T-helper 1 cell treated with Interleukin-12 subunit alpha and Interleukin-12 subunit beta and Interleukin-4 antibody, amounts not matched to agents 30 ng/mL and 1 ng/mL, for 36 hours (primary cell): ENCODE data around the gene PGF. TPM values are rescaled to one million over a fixed set of nuclear protein-coding genes. Genes with fewer than 3 reads are reported as not detected.
"Not testable (repeated sequence)": the region's sequence is repeated elsewhere in the genome, so short reads cannot be mapped to it uniquely, and the experiment has no call there.

Experiments
- intact Hi-C: fragments of 100-400 bp; cut with micrococcal nuclease; formaldehyde crosslinking; loops from one replicate; pipeline ENCODE4 v1.15.1; 2024
- total RNA-seq: library from RNA; stranded (reverse); gene quantifications from 2 replicates; pipeline ENCODE4 v1.2.3, GENCODE V29; 2022

PGF gene
- 0.20 and 0.29 TPM in 2 replicates for total RNA-seq

GRCh38 chr14:74955229-74956026, at the start of gene PGF:
PGF (minus strand) TSS chr14:74955597; CDS start chr14:74955242, 355 bp downstream.
- intact Hi-C loops: no loop called here

DNA sequence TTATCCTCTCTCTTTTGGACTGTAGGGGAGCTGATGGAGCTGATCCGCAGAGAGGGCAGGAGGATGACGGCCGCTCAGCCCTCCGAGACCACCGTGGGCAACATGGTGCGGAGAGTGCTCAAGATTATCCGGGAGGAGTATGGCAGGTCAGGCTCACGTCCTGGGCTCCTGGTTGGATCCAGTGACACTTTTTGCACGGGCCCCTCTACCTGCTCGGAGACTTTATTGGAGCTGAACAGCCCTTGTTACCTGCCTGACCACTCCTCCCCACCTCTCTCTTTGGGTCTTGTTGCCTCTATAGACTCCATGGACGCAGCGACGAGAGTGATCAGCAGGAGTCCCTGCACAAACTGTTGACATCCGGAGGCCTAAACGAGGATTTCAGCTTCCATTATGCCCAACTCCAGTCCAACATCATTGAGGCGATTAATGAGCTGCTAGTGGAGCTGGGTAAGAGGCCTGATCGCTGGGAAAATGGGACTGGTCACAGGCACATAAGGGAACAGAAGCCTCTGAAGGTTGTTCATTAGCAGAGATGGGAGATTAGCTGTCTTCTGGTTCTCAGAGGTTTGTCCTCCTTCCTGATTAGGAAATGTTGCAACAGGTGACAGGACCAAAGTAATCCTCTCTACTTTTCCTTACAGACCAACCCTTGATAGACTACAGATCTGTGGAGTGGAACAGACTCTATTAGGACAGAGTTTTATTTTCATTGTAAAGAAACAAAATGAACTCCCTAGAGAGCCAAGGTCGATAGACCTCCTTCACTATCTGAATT, 48.0 kb upstream of the PGF start:
- intact Hi-C loops: loop anchor here (1.0 to 5.0 kb wide), 5 partner anchors 57 to 919 kb away; partner anchors contain the start of genes ALDH6A1, ERG28, FOS and LIN52

GRCh38 chr14:75002392-75003249, 47.2 kb upstream of the PGF start, which contains the start of gene EIF2B2:
EIF2B2 (plus strand) TSS chr14:75002921; CDS start chr14:75002991, 70 bp downstream.
- intact Hi-C loops: loop anchor here (1.0 to 5.0 kb wide), 20 partner anchors 49 to 918 kb away; partner anchors contain the start of genes ACYP1, ALDH6A1, AREL1 and BATF

GRCh38 chr14:75001899-75002298, 46.5 kb upstream of the PGF start:
- intact Hi-C loops: loop anchor here (1.0 to 5.0 kb wide), 19 partner anchors 49 to 917 kb away; partner anchors contain the start of genes ACYP1, ALDH6A1, AREL1 and BATF

DNA sequence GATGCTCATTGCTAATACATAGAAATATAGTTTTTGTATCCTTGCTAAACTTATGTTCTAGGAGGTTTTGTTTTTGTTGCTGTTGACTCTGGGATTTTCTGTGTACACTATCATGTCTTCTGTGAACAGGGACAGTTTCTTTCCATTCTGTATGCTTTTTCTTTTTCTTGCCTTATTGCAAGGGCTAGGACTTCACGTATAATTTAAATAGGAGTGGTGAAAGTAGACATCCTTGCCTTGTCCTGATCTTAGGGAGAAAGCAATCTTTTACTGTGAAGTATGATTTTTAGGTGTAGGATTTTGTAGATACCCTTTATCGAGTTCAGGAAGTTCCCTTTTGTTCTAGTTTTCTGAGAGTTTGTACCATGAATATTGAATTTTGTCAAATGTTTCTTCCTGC, 45.9 kb upstream of the PGF start:
- intact Hi-C loops: loop anchor here (5.0 kb wide), 2 partner anchors 276 to 661 kb away; partner anchors contain the start of genes ERG28, FOS and TTLL5

- intact Hi-C loops: not testable (repeated sequence)
Measured at GRCh38 chr14:74995781-74996180, 40.4 kb upstream of the PGF start.

GRCh38 chr14:74994182-74994581, 38.8 kb upstream of the PGF start:
- intact Hi-C loops: not testable (repeated sequence)

DNA sequence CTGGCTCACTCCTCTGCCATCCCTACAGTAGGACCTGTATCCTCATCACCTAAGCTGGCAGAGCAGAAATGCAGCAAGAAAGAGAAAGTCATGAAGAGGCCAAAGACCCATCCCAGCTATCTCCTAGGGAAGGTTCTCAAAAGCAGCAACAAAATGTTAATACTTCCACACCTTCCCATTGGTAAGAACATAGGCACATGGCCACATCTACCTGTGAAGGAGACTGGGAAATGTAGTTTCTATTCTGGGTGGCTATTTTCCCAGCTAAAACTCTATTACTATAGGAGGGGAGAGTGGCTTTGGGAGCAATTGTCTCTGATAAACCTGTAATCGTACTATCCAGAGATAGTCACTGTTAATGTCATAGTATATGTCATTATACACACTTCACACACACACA, 33.6 kb upstream of the PGF start:
- intact Hi-C loops: no loop called here

DNA sequence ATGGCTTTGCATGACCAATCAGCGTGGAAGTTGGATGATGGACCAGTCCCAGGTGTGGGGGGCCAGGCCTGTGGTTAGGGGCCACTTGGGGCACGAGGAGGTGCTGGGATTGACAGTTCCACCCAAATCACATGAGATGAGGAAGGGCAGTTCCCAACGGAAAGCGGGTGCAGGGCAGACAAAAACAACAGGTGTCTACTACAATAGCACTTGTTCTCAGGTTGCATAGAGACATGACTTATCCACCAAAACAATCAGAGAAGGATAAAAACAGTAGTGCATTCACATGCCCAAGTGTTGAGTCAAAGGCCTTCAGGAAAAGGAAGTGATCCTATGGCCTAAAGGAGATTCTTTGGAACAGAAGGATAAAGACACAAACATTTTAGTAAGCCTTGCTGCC, 32.7 kb upstream of the PGF start:
- intact Hi-C loops: no loop called here

GRCh38 chr14:74985806-74986205, 30.4 kb upstream of the PGF start:
- intact Hi-C loops: no loop called here

- intact Hi-C loops: no loop called here
Measured at GRCh38 chr14:74985028-74985310, 29.6 kb upstream of the PGF start.

DNA sequence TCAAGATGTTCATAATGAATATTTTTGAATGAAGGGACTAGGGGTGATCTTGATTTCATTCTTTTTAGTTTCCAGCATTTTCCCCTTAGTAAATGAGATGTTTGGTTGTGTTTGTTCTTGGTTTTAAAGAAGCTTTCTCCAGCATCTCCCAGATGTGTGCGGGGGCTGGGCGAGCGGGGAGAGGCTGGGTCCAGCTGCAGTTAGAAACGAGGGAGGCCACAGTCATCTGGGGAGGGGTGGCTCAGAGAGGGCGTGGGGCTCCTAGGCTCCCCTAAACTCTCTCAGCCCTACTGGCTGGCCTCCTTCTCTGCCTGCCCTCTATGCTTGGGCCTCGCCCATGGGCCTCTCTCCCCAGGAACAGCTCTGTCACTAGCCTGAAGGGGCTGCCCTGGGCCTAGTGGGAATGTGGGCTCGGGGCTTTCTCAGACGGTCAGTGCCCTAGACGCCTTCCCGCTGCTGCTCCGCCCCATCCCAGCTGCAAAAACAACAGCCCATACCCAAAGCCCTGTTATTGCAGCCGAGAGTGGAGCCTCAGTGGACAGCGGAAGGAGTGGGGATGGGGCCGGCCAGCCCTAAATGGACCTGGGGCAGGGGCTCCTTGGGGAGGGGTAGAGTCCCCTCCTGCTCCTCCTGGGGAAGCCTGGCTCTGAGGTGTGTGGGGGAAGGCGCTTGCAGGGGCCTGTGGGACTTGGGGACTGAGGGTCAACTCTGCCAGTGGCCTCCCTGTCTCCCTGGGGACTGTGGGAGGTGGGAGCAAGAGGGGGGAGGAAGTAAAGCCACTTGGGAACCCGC, 29.0 kb upstream of the PGF start:
- intact Hi-C loops: no loop called here

DNA sequence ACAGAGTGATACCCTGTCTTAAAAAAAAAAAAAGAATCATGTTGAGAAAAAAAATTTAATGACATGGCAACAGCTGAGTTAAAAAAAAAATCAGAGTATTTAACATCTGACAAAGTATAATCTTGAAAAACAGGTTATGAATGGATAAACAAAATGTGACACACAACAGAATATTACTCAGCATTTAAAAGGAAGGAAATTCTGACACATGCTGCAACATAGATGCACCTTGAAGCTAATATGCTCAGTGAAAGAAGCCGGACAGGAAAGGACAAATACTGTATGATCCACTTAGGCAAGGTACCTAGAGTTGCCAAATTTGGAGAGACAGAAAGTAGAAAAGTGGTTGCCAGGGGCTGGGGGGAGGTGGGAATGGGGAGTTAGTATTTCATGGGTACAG, 27.9 kb upstream of the PGF start:
- intact Hi-C loops: no loop called here

GRCh38 chr14:74982661-74983060, 27.3 kb upstream of the PGF start:
- intact Hi-C loops: no loop called here

- intact Hi-C loops: no loop called here
Measured at GRCh38 chr14:74981833-74982232, 26.4 kb upstream of the PGF start.

- intact Hi-C loops: no loop called here
Measured at GRCh38 chr14:74981462-74981782, 26.0 kb upstream of the PGF start.

- intact Hi-C loops: no loop called here
Measured at GRCh38 chr14:74980731-74981461, 25.5 kb upstream of the PGF start.

DNA sequence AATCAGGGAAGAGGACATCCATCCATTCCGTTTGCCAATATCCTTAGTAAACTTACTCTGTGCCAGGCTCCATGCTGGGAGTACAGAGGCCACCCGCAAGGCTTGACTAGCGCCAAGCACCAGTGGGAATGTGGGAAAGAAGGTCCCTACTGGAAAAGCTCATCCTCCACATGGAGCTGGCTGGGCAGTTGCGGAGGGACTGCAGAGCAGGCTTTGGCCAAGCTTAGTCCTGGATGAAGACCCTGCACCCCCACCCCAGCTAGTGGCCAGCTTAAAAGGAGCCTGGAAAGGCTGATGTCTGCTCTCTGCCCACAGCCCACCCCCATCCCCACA, 25.0 kb upstream of the PGF start:
- intact Hi-C loops: no loop called here

GRCh38 chr14:74979442-74980397, 24.3 kb upstream of the PGF start:
- intact Hi-C loops: no loop called here
